Measurements from ENCODE around the gene ANKHD1. TPM values are rescaled to one million over a fixed set of nuclear protein-coding genes. Genes with fewer than 3 reads are reported as not detected.

ANKHD1 gene
- total and polyA plus RNA-seq, 2 of the 8 experiments (the other 6 are each of a cell fraction or from before 2014, with no cell fraction given) = 69.9 to 108 TPM

DNA sequence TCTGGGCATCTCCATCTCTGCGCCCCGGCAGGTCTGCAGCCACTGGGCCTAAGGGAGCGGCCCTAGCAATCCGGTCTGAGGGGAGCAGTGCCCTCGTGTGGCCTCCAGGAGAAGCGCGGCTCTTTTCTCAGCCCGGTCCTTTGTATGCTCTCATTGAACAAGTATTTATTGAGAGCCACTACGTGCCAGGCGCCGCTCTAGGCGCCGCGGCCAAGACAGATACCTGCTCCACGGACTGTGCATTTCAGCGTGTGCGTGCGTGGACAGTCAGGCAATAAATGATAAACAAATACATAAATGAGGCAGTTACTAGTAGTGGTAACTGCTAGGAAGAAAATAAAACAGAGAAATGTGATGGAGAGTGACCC, 43.9 kb upstream of the ANKHD1 start (continued):
- TF ChIP-seq TEAD4 (IDR thresholded peaks at IDR 0.05; ENCODE audit: low read depth, low read length) (peak; percentile 3; the same call in 1 of the 2 replicates), POU5F1 (IDR thresholded peaks at IDR 0.05; ENCODE audit: low read depth, low read length) (0 out of 2 replicates have a peak, but pooled peaks have one; percentile 10), YY1 (IDR thresholded peaks at IDR 0.05; ENCODE audit: low read depth, low read length) (peak; percentile 61; the same call in 1 of the 2 replicates), MAX (IDR thresholded peaks at IDR 0.05) (0 out of 2 replicates have a peak, but pooled peaks have one; percentile 12), JUND (IDR thresholded peaks at IDR 0.05; ENCODE audit: low read length) (peak; percentile 84), TAF7 (optimal IDR thresholded peaks at IDR 0.05; ENCODE audit: borderline replicate concordance, low read depth, low read length) (peak; percentile 38)

All from H1 (cell line).